ENCODE measurements around the gene MAP3K5. TPM values are rescaled to one million over a fixed set of nuclear protein-coding genes. Genes with fewer than 3 reads are reported as not detected.

Gene MAP3K5
- total and polyA plus RNA-seq, 2 donors (not counting 3 experiments of a cell fraction or from before 2014, with no cell fraction given), result 1.5 to 7.0 TPM

GRCh38 chr6:136751522-136751956 lies 40.7 kb downstream of the MAP3K5 start:
- dilution Hi-C loops (cut with MboI; ENCODE audit: extremely low pct_ligation_motif_present, low sequenced_read_pairs), result no loop called here
- POLR2A ChIA-PET, result no interaction called here
- Histone ChIP-seq H3K36me3 (ENCODE audit: control insufficient read depth in 2 of 2, extremely low read depth in 1 of 2, insufficient read depth in 2 of 2, low read length in 2 of 2) (no peaks in the 10 kb centered on the region), H3K9me3 (replicated peaks; ENCODE audit: control insufficient read depth, insufficient read depth, low read length) (no peaks in the 10 kb centered on the region), H3K4me1 (ENCODE audit: control insufficient read depth, extremely low read depth, insufficient read depth, low read length) (no peaks in the 10 kb centered on the region), H3K4me2 (ENCODE audit: insufficient read depth, low read length) (no peak overlapping the region), H3K9me1 (replicated peaks; ENCODE audit: control insufficient read depth, extremely low read depth, insufficient read depth, low read length) (no peaks in the 10 kb centered on the region), H3K9ac (replicated peaks; ENCODE audit: extremely low read depth, insufficient read depth, low read length) (no peak overlapping the region), H3K4me3 (replicated peaks in 1 of 3; ENCODE audit: insufficient read depth in 1 of 3, low read depth in 1 of 3, low read length in 3 of 3) (no peak overlapping the region), H2AFZ (ENCODE audit: low read depth, low read length) (no peak overlapping the region), H3K27ac (ENCODE audit: insufficient read depth, low read depth, low read length) (no peak overlapping the region), H3K27me3 (ENCODE audit: control insufficient read depth in 2 of 2, insufficient read depth in 2 of 2, low read length in 2 of 2) (no peaks in the 10 kb centered on the region), H3K79me2 (ENCODE audit: control insufficient read depth, insufficient read depth, low read length) (no peaks in the 10 kb centered on the region), H4K20me1 (replicated peaks; ENCODE audit: control insufficient read depth, extremely low read depth, insufficient read depth, low read length) (no peaks in the 10 kb centered on the region)
- FAIRE-seq, result no peak
- CTCF ChIA-PET, result no interaction called here
- intact Hi-C loops (cut with micrococcal nuclease), result no loop called here
- TF ChIP-seq CTCF (IDR thresholded peaks at IDR 0.05; ENCODE audit: extremely low read depth in 1 of 2, insufficient read depth in 1 of 2, low read depth in 1 of 2, low read length in 2 of 2), result no peak
- no peak for TF ChIP-seq POLR2A (IDR thresholded peaks at IDR 0.05; ENCODE audit: low read depth, low read length)
- TF ChIP-seq JUN (IDR thresholded peaks at IDR 0.05; ENCODE audit: borderline replicate concordance, insufficient read depth, insufficient read length, low read depth), result no peak
- TF ChIP-seq GATA2 (IDR thresholded peaks at IDR 0.05; ENCODE audit: insufficient read depth, insufficient read length, low read depth, low read length), result no peak
- BruUV-seq (replicated peaks), result no TSS peak
- no peak for DNase-seq (ENCODE audit: low read depth, low spot score)

- H3K79me2 ChIP-seq (ENCODE audit: control insufficient read depth, insufficient read depth, low read length), result no peaks in the 10 kb centered on the region
- no peaks in the 10 kb centered on the region for H3K36me3 ChIP-seq (ENCODE audit: control insufficient read depth in 2 of 2, extremely low read depth in 1 of 2, insufficient read depth in 2 of 2, low read length in 2 of 2)
- H3K9me1 ChIP-seq (replicated peaks; ENCODE audit: control insufficient read depth, extremely low read depth, insufficient read depth, low read length), result no peaks in the 10 kb centered on the region
- no TSS peak for BruUV-seq (replicated peaks)
- H3K9me3 ChIP-seq (replicated peaks; ENCODE audit: control insufficient read depth, insufficient read depth, low read length), result no peaks in the 10 kb centered on the region
- no peak overlapping the region for H3K9ac ChIP-seq (replicated peaks; ENCODE audit: extremely low read depth, insufficient read depth, low read length)
- no peak for FAIRE-seq
- H3K4me1 ChIP-seq (ENCODE audit: control insufficient read depth, extremely low read depth, insufficient read depth, low read length), result no peaks in the 10 kb centered on the region
- H3K27me3 ChIP-seq (ENCODE audit: control insufficient read depth in 2 of 2, insufficient read depth in 2 of 2, low read length in 2 of 2), result no peaks in the 10 kb centered on the region
- no peak overlapping the region for H3K27ac ChIP-seq (ENCODE audit: insufficient read depth, low read depth, low read length)
- dilution Hi-C loops (cut with MboI; ENCODE audit: extremely low pct_ligation_motif_present, low sequenced_read_pairs) (no loop called here), intact Hi-C loops (cut with micrococcal nuclease) (no loop called here)
- no peak for DNase-seq (ENCODE audit: low read depth, low spot score)
- H3K4me2 ChIP-seq (ENCODE audit: insufficient read depth, low read length), result no peak overlapping the region
- H2AFZ ChIP-seq (ENCODE audit: low read depth, low read length), result no peak overlapping the region
- TF ChIP-seq EZH2 (IDR thresholded peaks at IDR 0.05; ENCODE audit: borderline replicate concordance, low read depth, low read length, severe bottlenecking), result no peak
- no peak for TF ChIP-seq MAX (IDR thresholded peaks at IDR 0.05; ENCODE audit: insufficient read depth, insufficient read length)
- TF ChIP-seq FOS (IDR thresholded peaks at IDR 0.05; ENCODE audit: borderline replicate concordance, insufficient read depth, low read length), result no peak
- no peak for TF ChIP-seq POLR2A (IDR thresholded peaks at IDR 0.05; ENCODE audit: low read depth, low read length)
- no peak for TF ChIP-seq JUN (IDR thresholded peaks at IDR 0.05; ENCODE audit: borderline replicate concordance, insufficient read depth, insufficient read length, low read depth)
- no peak for TF ChIP-seq CTCF (IDR thresholded peaks at IDR 0.05; ENCODE audit: extremely low read depth in 1 of 2, insufficient read depth in 1 of 2, low read depth in 1 of 2, low read length in 2 of 2)
- TF ChIP-seq POLR2AphosphoS5 (IDR thresholded peaks at IDR 0.05; ENCODE audit: insufficient read depth, low read depth, low read length), result no peak
- TF ChIP-seq MYC (IDR thresholded peaks at IDR 0.05; ENCODE audit: low read depth, low read length), result no peak
- TF ChIP-seq GATA2 (IDR thresholded peaks at IDR 0.05; ENCODE audit: insufficient read depth, insufficient read length, low read depth, low read length), result no peak
- ChIA-PET POLR2A (no interaction called here), CTCF (no interaction called here)
- H4K20me1 ChIP-seq (replicated peaks; ENCODE audit: control insufficient read depth, extremely low read depth, insufficient read depth, low read length), result no peaks in the 10 kb centered on the region
- H3K4me3 ChIP-seq (replicated peaks in 1 of 3; ENCODE audit: insufficient read depth in 1 of 3, low read depth in 1 of 3, low read length in 3 of 3), result no peak overlapping the region
These were observed 41.4 kb downstream of the MAP3K5 start for GRCh38 chr6:136750696-136751521.

Data from endothelial cell of umbilical vein (primary cell).